Stimulated activated CD4-positive, alpha-beta T cell treated with anti-CD3 and anti-CD28 coated beads, Interleukin-1b, Interleukin-23, amount 100 ng/mL, for 48 hours (primary cell): Measurements from ENCODE around the gene COL27A1.
"Not testable (repeated sequence)": the region's sequence is repeated elsewhere in the genome, so short reads cannot be mapped to it uniquely, and the experiment has no call there.

Experiments
- DNase-seq: peaks from one replicate; pipeline ENCODE4 v3.0.0-alpha.2; 2020

COL27A1 gene

DNA sequence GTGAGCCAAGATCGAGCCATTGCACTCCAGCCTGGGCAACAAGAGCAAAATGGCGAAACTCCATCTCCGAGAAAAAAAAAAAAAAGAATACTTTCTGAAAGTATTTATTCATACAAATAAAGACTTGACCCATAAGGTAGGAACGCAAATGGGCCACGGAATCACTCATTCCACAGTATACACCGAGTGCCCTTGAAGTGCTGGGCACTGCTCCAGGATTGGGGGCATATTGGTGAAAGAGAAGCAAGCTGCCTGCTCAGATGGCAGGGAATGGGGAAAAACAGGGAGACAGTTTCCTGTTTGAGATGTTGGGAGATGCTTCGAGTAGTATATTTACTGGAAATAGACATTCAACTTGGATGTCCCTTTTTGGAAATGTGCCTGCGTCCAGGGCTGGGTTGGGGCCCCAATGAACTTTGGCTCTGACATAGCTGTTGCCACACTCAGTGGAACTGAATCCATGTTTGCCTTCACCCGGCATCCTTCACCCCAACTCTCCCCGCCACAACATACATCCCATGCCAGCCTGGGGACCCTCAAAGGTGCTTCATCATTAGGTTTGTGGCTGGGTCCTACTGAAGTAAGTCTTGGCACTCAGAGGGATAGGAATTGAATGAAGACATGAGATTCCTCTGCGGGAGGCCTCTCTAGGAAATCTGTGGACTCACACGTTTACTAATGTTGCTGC, 173.7 kb downstream of the COL27A1 start:
- not testable (repeated sequence) for DNase-seq

DNA sequence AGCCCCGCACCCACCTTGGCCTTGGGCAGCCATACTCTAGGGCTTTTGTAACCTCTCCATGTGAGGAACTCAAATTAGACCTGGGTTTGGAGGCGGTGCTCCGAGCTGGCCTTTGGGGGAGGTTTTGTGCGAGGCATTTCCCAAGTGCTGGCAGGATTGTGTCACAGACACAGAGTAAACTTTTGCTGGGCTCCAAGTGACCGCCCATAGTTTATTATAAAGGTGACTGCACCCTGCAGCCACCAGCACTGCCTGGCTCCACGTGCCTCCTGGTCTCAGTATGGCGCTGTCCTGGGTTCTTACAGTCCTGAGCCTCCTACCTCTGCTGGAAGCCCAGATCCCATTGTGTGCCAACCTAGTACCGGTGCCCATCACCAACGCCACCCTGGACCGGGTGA, 174.3 kb downstream of the COL27A1 start, which contains the start of gene ORM2:
Gene ORM2 (plus strand): TSS at position 245 of the 398 bp plus-strand sequence. CDS start 36 bp downstream, at position 281.
- DNase-seq, result not testable (repeated sequence)

DNA sequence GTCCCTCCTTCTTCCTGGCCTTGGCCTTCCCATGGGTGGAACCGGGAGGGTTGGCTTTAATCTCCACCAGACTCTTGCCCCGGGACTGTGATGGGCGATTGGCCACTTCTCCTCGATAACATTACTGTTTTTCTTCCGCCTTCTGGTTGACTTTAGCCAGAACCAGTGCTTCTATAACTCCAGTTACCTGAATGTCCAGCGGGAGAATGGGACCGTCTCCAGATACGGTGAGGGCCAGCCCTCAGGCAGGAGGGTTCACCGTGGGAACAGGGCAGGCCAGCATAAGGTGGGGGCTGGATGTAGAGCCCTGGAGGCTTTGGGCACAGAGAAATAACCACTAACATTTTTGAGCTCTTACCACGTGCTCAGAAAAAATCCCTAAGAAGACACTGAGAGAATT, 175.3 kb downstream of the COL27A1 start:
- DNase-seq, result no peak

DNA sequence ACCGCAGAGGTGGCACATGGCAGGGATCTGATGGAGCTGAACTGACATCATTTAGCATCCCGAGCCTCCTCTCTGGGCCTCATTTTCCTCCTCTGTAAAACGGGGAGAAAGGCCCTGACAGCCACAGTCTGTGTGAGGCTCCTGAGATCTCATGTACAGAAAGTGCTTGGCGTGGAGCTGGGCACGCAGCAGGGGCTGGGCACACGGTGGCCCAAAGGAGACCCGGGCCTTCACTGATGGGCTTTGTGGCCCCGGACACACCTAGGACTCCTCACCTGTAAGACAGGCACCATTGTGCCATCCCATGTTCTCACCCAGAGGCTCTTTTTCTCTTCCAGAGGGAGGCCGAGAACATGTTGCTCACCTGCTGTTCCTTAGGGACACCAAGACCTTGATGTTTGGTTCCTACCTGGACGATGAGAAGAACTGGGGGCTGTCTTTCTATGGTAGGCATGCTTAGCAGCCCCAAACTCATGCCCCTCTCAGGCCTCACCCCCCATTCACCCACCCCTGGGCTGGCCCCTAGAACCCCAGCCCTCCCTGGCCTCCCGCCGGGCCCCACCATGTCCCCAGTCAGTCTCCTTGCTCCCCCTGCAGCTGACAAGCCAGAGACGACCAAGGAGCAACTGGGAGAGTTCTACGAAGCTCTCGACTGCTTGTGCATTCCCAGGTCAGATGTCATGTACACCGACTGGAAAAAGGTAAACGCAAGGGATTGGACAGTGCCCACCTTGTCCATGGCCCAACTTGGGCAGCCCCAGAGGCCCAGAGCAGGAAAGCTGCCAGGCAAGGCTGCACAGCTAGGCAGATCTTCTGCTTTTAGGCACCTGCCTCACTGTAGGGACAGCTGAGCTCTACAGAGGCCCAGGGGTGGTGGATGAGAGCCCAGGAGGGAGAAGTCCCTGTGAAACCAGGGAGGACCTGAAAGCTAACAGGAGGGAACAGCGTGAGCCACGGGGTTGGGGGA, 176.2 kb downstream of the COL27A1 start:
- DNase-seq, result not testable (repeated sequence)

DNA sequence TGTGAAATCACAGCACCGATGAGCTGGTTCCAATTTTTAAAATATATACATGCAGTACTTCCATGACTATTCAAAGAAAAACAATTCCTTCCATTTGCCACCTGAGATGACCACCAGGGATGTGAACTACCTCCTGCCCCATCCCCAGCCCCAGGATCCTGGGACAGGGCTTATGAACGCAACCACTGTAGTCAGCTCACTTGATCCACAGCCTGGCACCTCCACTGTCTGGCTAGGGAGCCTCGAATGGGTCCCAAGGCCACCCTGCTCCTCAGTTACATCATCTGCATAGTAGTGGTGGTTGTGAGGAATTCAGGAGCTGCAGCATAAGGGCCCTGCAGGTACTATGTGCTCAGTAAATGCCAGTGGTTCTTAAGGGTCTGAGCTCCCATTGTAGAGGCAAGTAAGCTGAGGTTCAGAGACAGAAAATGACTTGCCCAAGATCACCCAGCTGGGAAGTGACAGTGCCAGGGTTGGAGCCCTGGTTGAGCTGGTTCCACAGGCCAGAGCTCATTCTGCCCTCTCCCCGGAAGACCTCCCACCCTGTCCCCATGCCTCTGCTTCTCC, 177.2 kb downstream of the COL27A1 start:
- DNase-seq, result not testable (repeated sequence)

DNA sequence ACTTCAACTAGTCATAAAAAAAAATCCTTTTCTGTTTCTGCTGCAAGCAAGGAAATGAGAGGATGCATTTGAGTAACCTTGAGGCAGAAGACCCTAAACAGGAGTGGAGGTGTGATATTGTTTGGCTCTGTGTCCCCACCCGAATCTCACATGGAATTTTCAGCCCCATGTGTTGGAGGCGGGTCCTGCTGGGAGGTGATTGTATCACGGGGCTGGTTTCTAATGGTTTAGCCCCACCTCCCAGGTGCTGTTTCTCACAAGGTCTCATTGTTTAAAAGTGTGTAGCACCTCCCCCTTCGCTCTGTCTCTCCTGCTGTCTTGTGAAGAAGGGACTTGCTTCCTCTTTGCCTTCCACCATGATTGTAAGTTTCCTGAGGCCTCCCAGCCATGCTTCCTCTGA, 178.4 kb downstream of the COL27A1 start:
- not testable (repeated sequence) for DNase-seq

DNA sequence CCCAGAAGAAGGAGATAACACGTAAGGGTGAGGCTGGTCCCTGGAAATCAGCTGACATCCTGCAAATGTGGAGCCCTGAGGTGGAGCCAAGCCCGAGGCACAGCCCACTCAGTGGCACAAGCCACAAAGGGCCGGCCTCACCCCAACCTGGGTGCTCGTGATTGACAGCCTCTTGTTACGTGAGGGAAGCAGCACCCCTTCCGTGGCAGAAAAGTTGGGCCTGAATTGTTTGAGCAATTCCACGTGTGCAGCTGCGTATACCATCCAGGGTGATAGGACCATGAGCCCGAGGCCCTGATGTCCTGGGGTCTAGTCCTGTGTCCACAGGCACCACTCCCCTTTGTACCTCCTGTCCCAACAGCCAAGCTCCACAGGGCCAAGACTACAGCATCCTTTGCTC, 179.2 kb downstream of the COL27A1 start:
- no peak for DNase-seq

DNA sequence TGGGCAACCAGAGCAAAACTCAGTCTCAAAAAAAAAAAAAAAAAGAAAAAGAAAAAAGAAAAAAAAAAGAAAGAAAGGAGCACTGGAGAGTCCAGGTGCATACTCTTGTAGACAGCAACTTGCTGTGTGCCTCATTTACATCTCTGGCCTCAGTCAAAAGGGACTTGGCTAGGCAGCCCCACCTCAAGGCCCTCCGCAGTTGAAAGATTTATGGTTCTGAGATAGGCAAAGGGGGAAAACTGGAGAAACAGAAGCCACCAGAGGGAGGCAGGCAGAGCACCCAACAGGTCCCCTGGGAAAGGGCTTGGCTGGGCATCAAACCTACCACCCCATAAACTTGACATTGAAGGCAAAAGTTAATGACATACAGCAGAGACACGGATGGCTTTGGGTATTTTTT, 180.4 kb downstream of the COL27A1 start:
- DNase-seq, result no peak

DNA sequence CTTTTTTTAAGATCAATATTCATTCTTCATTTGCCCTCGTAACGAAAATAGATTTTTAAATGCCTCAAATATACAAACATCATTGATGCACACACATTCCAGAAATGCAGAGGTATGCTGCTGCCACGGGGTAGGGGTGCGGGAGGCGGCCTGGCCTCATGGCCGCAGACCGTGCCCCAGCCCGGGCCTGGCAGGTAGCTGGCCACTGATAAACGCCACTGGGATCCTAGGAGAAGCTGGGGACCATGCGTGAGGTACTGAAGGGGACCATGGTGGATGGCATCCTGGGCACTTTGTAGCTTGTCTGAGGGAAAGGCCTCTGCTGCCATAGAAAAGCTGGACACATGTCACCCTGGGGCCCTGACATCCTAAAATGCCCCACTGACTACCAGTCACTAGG, 180.8 kb downstream of the COL27A1 start:
- DNase-seq, result no peak

DNA sequence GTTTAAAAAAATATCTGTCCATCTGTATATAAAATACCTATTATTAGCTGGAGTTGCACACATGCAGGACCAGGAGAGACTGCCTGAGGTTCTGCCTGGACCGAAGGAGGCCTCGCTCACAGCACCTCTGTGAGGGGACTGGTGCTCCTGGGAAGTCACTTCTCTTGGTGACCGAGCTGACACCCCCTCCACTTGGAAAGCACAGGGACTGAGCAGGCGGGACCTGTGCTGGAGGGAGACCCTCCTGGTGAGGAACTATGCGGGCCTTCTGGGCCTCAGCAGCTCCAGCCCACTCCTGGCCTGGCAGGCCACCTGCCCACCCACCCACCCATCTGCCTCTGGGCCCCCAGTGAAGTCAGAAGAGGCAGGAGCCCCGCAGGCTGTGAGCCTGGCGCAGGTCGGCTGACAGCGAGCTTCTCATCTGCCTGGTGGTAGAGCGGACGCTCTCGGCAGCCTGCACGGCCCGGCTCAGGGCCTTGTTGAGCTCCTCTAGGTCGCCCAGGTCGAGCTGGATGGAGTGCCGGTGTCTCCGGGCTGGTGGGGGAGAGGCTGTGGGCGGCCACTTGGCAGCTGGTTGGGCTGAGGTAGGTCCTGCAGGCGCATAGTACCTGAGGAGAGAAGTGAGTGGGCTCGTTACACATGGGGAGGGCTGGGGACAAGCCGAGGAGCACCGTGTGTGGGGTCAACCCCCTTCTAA, 181.5 kb downstream of the COL27A1 start:
- no peak for DNase-seq

DNA sequence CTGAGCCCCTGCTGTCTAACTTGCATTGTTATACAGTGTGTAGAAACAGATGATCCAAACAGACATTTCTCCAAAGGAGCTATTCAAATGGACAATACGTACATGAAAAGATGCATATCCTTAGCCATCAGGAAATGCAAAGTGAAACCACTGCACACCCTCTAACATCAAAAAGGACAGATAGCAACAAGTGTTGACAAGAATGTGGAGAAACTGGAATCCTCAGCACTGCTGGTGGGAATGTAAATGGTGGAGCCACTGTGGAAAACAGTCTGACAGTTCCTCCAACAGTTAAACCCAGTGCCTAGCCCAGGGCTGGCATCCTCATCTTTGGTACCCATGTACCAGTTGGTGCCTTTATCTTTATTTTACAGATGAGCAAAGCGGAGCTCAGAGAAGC, 182.8 kb downstream of the COL27A1 start:
- DNase-seq, result no peak

DNA sequence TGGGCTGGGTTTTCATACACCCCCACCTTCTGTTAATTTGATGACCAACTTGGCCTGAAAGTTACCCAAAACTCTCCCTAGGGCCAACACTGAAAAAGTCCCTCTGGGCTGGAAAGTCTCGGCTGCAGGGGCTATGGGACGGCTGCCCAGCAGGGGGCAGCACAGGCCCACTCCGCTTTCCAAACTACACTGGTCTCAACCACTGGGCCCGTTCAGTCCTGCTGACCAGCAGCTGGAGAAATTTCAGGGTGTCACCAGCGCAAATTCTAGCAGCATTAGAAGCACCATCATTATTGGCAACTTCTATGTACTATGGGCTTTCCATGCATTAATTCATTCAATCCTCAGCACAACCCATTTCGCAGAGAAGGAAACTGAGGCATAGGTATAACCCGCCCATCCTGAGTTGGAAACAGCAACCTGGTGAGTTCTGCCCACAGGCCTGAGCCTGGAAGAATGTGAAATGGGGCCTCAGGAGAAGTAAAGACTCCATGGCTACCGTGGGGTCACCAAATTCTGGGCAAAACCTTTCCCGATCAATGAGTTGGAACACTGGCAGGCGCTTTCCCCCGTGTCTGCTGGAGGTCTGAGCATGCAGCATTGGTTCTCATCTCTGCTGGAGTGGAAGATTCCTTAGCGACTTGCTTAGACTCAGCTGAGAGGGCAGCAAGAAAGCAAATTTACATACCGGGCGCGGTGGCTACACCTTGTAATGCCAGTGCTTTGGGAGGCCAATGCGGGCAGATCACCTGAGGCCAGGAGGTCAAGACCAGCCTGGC, 184.0 kb downstream of the COL27A1 start:
- peak; percentile 51 for DNase-seq

DNA sequence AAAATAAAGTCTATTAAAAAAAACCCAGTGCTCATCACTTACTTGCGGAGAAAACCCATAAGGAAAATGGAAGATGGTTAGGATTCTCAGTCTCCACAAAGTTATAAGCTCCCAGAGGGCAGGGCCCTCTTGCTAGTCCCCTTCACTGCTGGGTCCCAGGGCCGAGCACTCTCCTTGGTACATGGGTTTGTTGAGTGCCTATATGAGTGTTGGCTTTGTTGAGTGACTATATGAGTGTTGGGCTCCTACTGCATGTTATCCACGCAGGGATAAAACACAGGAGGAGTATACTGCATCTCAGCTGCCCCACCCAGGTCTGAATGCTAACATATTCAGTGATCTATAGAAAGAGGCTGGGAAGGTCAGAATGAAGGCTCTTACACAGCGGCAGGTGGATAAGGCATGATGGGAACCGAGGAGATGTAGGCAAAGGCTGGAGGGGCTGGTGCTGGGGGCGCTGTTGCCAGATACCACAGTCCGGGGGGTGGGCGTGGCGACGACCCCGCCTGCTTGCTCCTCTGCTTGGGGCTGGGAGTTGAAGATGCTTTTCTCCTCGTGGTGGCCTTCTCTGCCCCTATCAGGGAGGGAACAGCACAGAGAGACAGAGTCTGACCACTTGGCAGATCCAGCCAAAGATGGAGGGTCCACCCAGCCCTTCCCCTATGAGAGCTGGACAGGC, 186.0 kb downstream of the COL27A1 start:
- no peak for DNase-seq

DNA sequence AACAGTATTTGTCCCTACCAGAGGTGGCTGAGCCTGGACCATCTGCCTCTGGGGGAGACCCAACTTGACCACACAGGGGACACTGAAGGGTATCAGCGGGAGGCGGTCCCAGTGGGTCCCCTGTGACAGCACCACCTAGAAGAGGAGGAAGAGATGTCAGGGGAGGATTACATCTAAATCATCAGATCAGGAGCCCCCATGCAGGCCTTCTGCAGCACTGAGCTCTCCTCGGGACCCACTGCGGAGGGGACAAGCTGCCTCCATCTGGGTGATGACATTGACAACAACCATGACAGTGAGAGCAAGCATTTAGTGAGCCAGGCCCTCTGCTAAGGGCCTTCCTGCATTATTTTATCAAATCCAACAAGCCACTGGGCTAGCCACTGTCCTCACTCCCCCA, 186.7 kb downstream of the COL27A1 start:
- DNase-seq, result no peak

DNA sequence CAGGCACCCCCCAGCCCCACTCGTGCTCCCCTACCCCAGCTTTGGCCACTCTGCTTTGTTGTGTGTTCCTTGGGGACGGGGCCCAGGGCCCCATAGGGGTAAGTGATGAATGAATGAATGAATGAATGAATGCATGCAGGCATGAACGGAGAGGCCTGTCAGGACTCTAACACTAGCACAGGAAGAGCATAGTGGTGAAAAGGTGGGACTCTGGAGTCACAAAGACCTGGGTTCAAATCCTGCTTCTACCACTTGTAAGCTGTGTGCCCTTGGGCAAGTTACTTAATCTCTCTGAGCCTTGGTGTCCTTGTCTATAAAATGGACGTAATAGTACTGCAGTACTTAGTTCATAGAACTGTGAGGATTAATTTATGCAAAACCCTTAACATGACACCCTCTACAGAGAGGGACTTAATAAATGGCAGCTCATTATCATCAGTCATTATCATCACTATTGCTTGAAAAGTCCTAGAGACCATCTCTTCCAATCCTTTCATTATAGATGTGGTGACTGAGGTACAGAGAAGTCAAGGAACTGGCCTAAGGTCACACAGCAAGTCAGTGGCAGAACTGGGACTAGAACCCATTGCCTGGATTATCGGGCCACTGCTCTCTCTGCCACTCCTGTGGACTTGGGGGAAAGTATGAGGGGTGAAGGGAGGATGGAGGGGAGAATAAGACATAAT, 187.6 kb downstream of the COL27A1 start:
- no peak for DNase-seq

DNA sequence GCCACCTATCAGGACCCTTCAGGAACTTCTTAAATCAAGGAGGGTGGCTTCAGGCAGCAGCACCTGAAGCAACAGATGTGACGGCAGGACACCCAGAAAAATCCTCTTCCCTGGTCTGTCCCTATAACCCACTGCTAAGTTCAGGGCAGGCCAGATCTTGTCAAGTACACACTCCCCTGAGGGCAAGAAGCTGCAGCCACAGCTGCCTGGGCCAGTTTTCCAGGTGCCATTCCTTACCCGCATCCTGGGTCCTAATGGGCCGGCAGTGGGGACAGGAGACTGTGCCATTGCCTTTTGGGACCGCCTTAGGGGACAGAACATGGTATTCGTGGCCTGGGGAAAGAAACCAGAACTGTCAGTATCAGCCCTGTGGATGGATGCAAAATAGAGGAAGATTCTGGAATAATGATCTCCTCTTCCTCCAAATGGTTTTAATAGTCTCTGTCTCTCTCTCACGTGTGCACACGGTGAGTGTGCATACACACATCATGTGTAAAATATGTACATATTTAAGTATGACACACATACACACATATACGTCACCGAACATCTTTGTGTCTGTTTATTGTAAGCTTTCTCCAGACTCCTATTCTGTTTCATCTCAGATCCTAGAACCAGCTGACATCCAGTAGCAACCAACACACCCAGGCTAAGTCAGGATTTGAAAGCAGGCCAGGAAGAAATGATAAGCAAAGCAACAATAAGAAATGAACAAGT, 188.3 kb downstream of the COL27A1 start:
- no peak for DNase-seq

DNA sequence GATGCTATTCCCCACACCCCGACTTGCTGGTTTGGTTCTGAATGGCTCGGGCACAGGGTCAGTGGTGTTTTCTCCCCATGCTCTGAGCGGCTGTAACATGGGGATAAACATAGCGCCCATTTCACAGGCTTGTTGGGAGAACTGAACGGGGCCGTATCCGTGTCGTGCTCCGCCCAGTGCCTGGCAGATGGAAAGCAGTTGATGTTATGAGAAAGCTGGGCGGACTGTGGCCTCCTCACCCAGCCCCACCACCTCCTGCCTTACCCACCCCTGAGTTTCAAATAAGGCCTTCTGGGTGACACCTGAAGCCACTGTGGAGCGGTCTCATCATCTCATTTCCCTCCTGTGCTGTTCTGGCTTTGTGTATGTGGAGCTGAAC, 188.8 kb downstream of the COL27A1 start:
- no peak for DNase-seq

DNA sequence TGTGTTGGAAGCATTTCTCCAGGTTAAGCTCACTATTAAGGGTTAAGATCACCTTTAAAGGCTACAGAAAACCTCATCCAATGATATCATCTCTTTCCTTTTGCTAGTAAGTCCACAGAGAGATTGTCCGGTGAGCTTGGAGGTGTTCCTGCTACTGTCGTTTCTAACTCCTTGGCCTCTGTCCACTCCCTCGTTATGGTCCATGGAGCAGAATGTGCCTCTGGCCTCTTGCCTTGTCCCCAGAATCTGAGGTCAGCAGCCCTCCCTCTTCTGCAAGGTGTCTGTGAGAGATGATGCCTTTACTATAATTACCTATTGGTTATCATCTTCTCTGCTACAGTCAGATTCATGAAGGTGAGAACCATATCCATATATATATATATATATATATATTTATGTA, 189.4 kb downstream of the COL27A1 start:
- no peak for DNase-seq

DNA sequence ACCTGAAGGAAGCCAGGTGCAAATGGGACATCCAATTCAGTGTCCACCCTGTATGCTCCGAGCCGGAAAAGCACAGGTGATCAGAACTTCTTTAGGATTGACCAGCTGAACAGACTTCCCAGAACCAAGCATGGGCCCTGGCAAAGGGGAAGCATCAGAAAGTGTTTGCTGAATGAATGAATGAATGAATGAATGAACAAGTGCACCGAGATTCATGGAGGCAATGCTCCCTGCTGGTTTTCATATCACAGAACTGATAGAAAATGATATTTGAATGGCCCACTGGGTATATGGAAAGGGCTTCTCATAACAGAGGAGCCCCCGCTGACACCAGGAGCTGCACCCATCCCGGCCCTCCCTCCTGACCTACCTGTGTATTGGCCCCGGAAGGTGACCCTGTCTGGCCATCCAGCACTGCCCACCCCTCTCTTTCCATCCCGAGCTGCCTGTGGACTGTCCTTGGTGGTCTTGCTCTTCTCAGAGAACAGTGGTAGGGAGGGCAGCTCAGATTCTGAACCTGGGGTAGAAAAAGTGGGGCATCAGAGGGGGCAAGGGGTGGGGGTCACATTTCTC, 190.2 kb downstream of the COL27A1 start:
- no peak for DNase-seq

DNA sequence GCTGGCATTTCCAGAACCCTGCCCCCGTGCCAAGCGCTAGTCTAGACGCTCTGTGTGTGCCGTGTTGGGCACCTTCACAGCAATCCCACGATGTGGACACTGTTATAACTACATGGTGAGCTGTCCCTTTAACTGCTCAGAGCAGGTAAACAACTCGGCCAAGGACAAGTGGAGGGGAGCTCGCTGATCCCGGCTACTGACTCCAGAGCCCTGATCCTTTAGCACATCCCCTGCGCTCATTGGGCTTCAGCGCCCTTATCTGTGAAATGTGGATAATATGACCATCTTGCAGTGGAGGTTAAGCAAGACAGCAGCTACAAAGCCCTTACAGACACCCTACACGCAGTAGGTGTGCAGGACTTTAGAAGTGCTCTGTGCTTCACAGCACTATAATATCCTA, 190.8 kb downstream of the COL27A1 start:
- DNase-seq, result no peak
